Measurements from ENCODE around the gene ADGRL2. TPM values are rescaled to one million over a fixed set of nuclear protein-coding genes. Genes with fewer than 3 reads are reported as not detected.

ADGRL2 gene
- total RNA-seq, 1 donor from 2014 or later = 25.1 TPM

GRCh38 chr1:81989524-81989923, 188.8 kb downstream of the ADGRL2 start:
- no peak overlapping the region for H3K4me3 ChIP-seq (ENCODE audit: low read depth, low read length)
- H3K27me3 ChIP-seq (ENCODE audit: control insufficient read depth, insufficient read depth, low read length) = no peaks in the 10 kb centered on the region
- DNase-seq (ENCODE audit: low read depth) = no peak
- no peak for TF ChIP-seq CTCF (IDR thresholded peaks at IDR 0.05; ENCODE audit: insufficient read depth, low read length, poor library complexity, severe bottlenecking)
- H3K36me3 ChIP-seq (ENCODE audit: control insufficient read depth, insufficient read depth, low read length) = no peaks in the 10 kb centered on the region

- no peaks in the 10 kb centered on the region for H3K27me3 ChIP-seq (ENCODE audit: control insufficient read depth, insufficient read depth, low read length)
- no peaks in the 10 kb centered on the region for H3K36me3 ChIP-seq (ENCODE audit: control insufficient read depth, insufficient read depth, low read length)
- no peak overlapping the region for H3K4me3 ChIP-seq (ENCODE audit: low read depth, low read length)
- DNase-seq (ENCODE audit: low read depth) = no peak
- TF ChIP-seq CTCF (IDR thresholded peaks at IDR 0.05; ENCODE audit: insufficient read depth, low read length, poor library complexity, severe bottlenecking) = no peak
Measured at GRCh38 chr1:81990241-81990640, 189.5 kb downstream of the ADGRL2 start.

- Histone ChIP-seq H3K27me3 (ENCODE audit: control insufficient read depth, insufficient read depth, low read length) (no peaks in the 10 kb centered on the region), H3K36me3 (ENCODE audit: control insufficient read depth, insufficient read depth, low read length) (no peaks in the 10 kb centered on the region), H3K4me3 (ENCODE audit: low read depth, low read length) (no peak overlapping the region)
- no peak for TF ChIP-seq CTCF (IDR thresholded peaks at IDR 0.05; ENCODE audit: insufficient read depth, low read length, poor library complexity, severe bottlenecking)
- DNase-seq (ENCODE audit: low read depth) = no peak
Measured at GRCh38 chr1:81998165-81998564, 197.4 kb downstream of the ADGRL2 start.

- no peak for TF ChIP-seq CTCF (IDR thresholded peaks at IDR 0.05; ENCODE audit: insufficient read depth, low read length, poor library complexity, severe bottlenecking)
- H3K36me3 ChIP-seq (ENCODE audit: control insufficient read depth, insufficient read depth, low read length) = no peaks in the 10 kb centered on the region
- no peak for DNase-seq (ENCODE audit: low read depth)
- no peak overlapping the region for H3K4me3 ChIP-seq (ENCODE audit: low read depth, low read length)
- no peaks in the 10 kb centered on the region for H3K27me3 ChIP-seq (ENCODE audit: control insufficient read depth, insufficient read depth, low read length)
Measured at GRCh38 chr1:81999364-81999763, 198.6 kb downstream of the ADGRL2 start.

GRCh38 chr1:82000221-82000620, 199.5 kb downstream of the ADGRL2 start:
- H3K4me3 ChIP-seq (ENCODE audit: low read depth, low read length) = no peak overlapping the region
- no peak for DNase-seq (ENCODE audit: low read depth)
- TF ChIP-seq CTCF (IDR thresholded peaks at IDR 0.05; ENCODE audit: insufficient read depth, low read length, poor library complexity, severe bottlenecking) = no peak
- no peaks in the 10 kb centered on the region for H3K27me3 ChIP-seq (ENCODE audit: control insufficient read depth, insufficient read depth, low read length)
- no peaks in the 10 kb centered on the region for H3K36me3 ChIP-seq (ENCODE audit: control insufficient read depth, insufficient read depth, low read length)

- Histone ChIP-seq H3K36me3 (ENCODE audit: control insufficient read depth, insufficient read depth, low read length) (no peaks in the 10 kb centered on the region), H3K4me3 (ENCODE audit: low read depth, low read length) (no peak overlapping the region), H3K27me3 (ENCODE audit: control insufficient read depth, insufficient read depth, low read length) (no peaks in the 10 kb centered on the region)
- no peak for TF ChIP-seq CTCF (IDR thresholded peaks at IDR 0.05; ENCODE audit: insufficient read depth, low read length, poor library complexity, severe bottlenecking)
- DNase-seq (ENCODE audit: low read depth) = no peak
Measured at GRCh38 chr1:82001345-82001744, 200.6 kb downstream of the ADGRL2 start.
